ENCODE results near the gene QTRT2. TPM values are rescaled to one million over a fixed set of nuclear protein-coding genes. Genes with fewer than 3 reads are reported as not detected.

QTRT2 gene
- total RNA-seq, 1 experiment from 2014 or later, result 84.1 TPM

DNA sequence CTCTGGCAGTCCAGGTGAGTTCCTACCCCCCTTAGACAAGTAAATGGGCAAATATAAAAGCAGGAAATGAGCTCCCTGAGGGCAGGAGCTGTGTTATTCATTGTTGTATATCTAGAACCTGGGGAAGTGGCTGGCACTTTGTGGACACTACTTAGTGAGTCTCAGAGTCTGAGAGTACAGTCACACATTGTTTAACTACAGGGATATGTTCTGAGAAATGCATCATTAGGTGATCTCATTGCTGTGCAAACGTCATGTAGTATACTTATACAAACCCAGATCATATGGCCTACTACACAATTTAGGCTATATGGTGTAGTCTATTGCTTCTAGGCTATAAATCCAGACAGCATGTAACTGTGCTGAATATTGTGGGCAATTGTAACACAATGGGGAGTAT, 69.9 kb downstream of the QTRT2 start:
- Histone ChIP-seq H3K9me3 (ENCODE audit: control insufficient read depth, low read depth, low read length) (no peaks in the 10 kb centered on the region), H2BK20ac (ENCODE audit: low read depth, low read length, poor library complexity, severe bottlenecking) (no peak overlapping the region), H3K14ac (ENCODE audit: insufficient read depth, low read length) (no peak overlapping the region), H2BK12ac (ENCODE audit: insufficient read length, low read depth, low read length) (no peak overlapping the region), H3K79me1 (ENCODE audit: insufficient read depth, low read depth, low read length, poor library complexity, severe bottlenecking) (no peaks in the 10 kb centered on the region), H2BK15ac (ENCODE audit: low read depth, low read length) (no peak overlapping the region), H2AFZ (ENCODE audit: low read length) (no peak overlapping the region), H3K27ac (ENCODE audit: insufficient read length, low read depth, low read length) (no peak overlapping the region), H3K9ac (ENCODE audit: extremely low read depth, insufficient read length, low read length) (no peak overlapping the region), H3K23ac (ENCODE audit: insufficient read length, low read depth, low read length) (no peak overlapping the region), H3K4me2 (ENCODE audit: insufficient read depth, insufficient read length, low read length) (no peak overlapping the region), H3K79me2 (ENCODE audit: insufficient read depth, low read length) (no peaks in the 10 kb centered on the region), H3K4me1 (ENCODE audit: insufficient read depth, low read length) (no peaks in the 10 kb centered on the region), H4K8ac (replicated peaks; ENCODE audit: insufficient read length, low read depth, low read length) (no peak overlapping the region), H3T11ph (ENCODE audit: low read length) (no peak overlapping the region), H3K4ac (ENCODE audit: low read depth, low read length) (no peak overlapping the region), H3K18ac (ENCODE audit: insufficient read length, low read depth, low read length) (no peak overlapping the region), H3K23me2 (ENCODE audit: insufficient read length, low read depth, low read length, poor library complexity, severe bottlenecking) (no peaks in the 10 kb centered on the region), H4K91ac (ENCODE audit: insufficient read length, low read depth, low read length) (no peak overlapping the region), H3K27me3 (ENCODE audit: insufficient read depth, low read length) (no peaks in the 10 kb centered on the region), H4K20me1 (ENCODE audit: control insufficient read depth, insufficient read depth, insufficient read length) (no peaks in the 10 kb centered on the region), H2BK5ac (ENCODE audit: insufficient read length, low read length) (no peak overlapping the region), H2AK5ac (ENCODE audit: insufficient read length, low read length) (no peak overlapping the region), H3K56ac (ENCODE audit: insufficient read length, low read depth, low read length) (no peak overlapping the region), H2BK120ac (ENCODE audit: low read depth, low read length, poor library complexity, severe bottlenecking) (no peak overlapping the region), H4K5ac (ENCODE audit: insufficient read length, low read depth, low read length) (no peak overlapping the region)
- Mint-ChIP-seq H3K4me3 (no peak overlapping the region), H3K9me3 (no peaks in the 10 kb centered on the region), H3K4me1 (peaks cover 10 to 14% of the 10 kb centered on the region in 2 experiments), H3K27ac (peak overlapping the region in 1 of 3 experiments; percentile 72; a peak in 1 of 7 replicates), H3K36me3 (ENCODE audit: insufficient read depth in 1 of 3, low read depth in 3 of 3) (no peaks in the 10 kb centered on the region), H3K27me3 (ENCODE audit: low read depth) (no peaks in the 10 kb centered on the region; the same call in 1 of the 2 replicates)
- no CpG with 5 or more reads among the region's 1 CpG for WGBS (ENCODE audit: extremely low coverage, insufficient read length, low lambda C conversion rate)
- no peak for DNase-seq
- TF ChIP-seq CTCF (conservative IDR thresholded peaks at IDR 0.05), result no peak

Measured in H9 (cell line).